Heart left ventricle (tissue), 13 donors: ENCODE data around the gene PPP1R1B.

Experiments
- POLR2A ChIP-seq, 2 donors: fragments of 450-650 bp; IDR thresholded peaks; one replicate each; pipeline ENCODE4 v1.6.1; 2017; ENCODE audit warnings: antibody characterized with exemption in 2 of 2, mild to moderate bottlenecking in 2 of 2, moderate library complexity in 2 of 2
- TF ChIP-seq, protein P1 (sequence below), 12 donors: fragments of 200-600 bp; sonication (generic) in 4 of 12; IDR thresholded peaks; one replicate each; pipeline versions ENCODE4 v1.5.0 to v1.8.0; 2018 to 2022; ENCODE audit warnings: antibody characterized with exemption in 12 of 12, mild to moderate bottlenecking in 5 of 12
- donor health status: ischemic (EF 13 %, LVEDD 7.1; RV severe dilation, severe dysfunction).
- donor health status: DM: no; HTN: yes; CAD: no.
- donor health status: DM: no; HTN: no; CAD: no.
- donor health status: ischemic (EF 25% LVEDD 6.9; RV normal size, moderate dysfunction).
- donor health status: ischemic (EF 25% LVEDD 5.7; RV mildly dilated, moderate dysfunction).
- donor health status: ischemic (EF 35%, LVEDD 5.7; RV mildly dilated, moderate dysfunction).
- donor health status: nonischemic (EF 11% LVEDD 7.7; RV severe dilation, severe dysfunction).
- donor health status: DM: yes; HTN: yes; CAD: no.
- donor health status: PGD.
- donor health status: ischemic (EF 29% LVEDD 5.4; RV normal size, mild dysfunction).
- donor health status: nonischemic (EF 23%, LVEDD 6.1; RV moderate dilation, normal function).

DNA sequence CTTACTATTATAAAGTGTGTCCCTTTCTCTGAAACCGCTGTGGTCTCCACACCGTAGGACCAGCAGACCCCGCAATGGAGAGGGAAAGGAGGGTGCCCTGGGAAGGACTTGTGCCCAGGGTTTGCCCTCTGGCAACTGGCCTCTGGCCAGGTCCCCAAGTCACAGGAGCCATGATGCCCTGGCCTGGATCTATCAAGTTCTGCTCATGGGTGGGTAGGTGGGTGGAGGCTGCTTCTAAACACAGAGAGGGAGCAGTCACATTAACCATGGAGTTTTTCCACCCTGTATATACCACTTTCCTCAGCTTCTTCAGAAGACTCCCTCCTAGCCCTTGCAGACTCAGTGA lies 9.7 kb upstream of the PPP1R1B start:
- TF ChIP-seq POLR2A (IDR thresholded peaks at IDR 0.05), result no peak
- TF ChIP-seq, protein P1, sequence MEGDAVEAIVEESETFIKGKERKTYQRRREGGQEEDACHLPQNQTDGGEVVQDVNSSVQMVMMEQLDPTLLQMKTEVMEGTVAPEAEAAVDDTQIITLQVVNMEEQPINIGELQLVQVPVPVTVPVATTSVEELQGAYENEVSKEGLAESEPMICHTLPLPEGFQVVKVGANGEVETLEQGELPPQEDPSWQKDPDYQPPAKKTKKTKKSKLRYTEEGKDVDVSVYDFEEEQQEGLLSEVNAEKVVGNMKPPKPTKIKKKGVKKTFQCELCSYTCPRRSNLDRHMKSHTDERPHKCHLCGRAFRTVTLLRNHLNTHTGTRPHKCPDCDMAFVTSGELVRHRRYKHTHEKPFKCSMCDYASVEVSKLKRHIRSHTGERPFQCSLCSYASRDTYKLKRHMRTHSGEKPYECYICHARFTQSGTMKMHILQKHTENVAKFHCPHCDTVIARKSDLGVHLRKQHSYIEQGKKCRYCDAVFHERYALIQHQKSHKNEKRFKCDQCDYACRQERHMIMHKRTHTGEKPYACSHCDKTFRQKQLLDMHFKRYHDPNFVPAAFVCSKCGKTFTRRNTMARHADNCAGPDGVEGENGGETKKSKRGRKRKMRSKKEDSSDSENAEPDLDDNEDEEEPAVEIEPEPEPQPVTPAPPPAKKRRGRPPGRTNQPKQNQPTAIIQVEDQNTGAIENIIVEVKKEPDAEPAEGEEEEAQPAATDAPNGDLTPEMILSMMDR (IDR thresholded peaks at IDR 0.05), result no peak
